HEK293 (cell line): ENCODE results near the gene PLB1.

Experiments
- KLF10 ChIP-seq: fragments of 450-650 bp; IDR thresholded peaks from 2 replicates; pipeline ENCODE4 v1.5.1; 2018; ENCODE audit warnings: missing biosample characterization, mild to moderate bottlenecking, missing genetic modification characterization
- SCRT2 ChIP-seq: fragments of 450-650 bp; formaldehyde crosslinking; IDR thresholded peaks from 2 replicates; pipeline ENCODE4 v1.5.1; 2016; ENCODE audit warnings: missing biosample characterization, missing genetic modification characterization
- SETDB1 ChIP-seq: IDR thresholded peaks from one replicate; pipeline ENCODE4 v1.6.1; 2017; ENCODE audit warnings: mild to moderate bottlenecking, low read length, moderate library complexity, mixed read lengths; ENCODE audit not compliant: insufficient read length
- ZNF138 ChIP-seq: fragments of 450-650 bp; formaldehyde crosslinking; IDR thresholded peaks from 2 replicates; pipeline ENCODE4 v1.5.1; 2016; ENCODE audit warnings: missing biosample characterization, missing genetic modification characterization, borderline replicate concordance
- ZNF274 ChIP-seq, 2 experiments: fragments of 200-500 bp in 1 of 2; fragments of 450-650 bp in 1 of 2; sonication (Bioruptor generic) in 1 of 2; formaldehyde crosslinking in 1 of 2; IDR thresholded peaks; 2 replicates each; pipeline versions ENCODE4 v1.5.1 to v1.6.1; 2014 to 2016; ENCODE audit warnings: borderline replicate concordance in 1 of 2, inconsistent platforms in 1 of 2, low read length in 1 of 2, missing biosample characterization in 1 of 2, missing genetic modification characterization in 1 of 2
- ZNF423 ChIP-seq: fragments of 450-650 bp; formaldehyde crosslinking; IDR thresholded peaks from 2 replicates; pipeline ENCODE4 v1.5.1; 2016; ENCODE audit warnings: missing biosample characterization, missing genetic modification characterization
- ZNF555 ChIP-seq: fragments of 450-650 bp; formaldehyde crosslinking; conservative IDR thresholded peaks from 2 replicates; pipeline ENCODE4 v1.5.1; 2017; ENCODE audit warnings: missing biosample characterization, mild to moderate bottlenecking, missing genetic modification characterization, inconsistent platforms
- TF ChIP-seq, protein P1 (sequence below): fragments of 450-650 bp; formaldehyde crosslinking; IDR thresholded peaks from 2 replicates; pipeline ENCODE4 v1.5.1; 2016; ENCODE audit warnings: missing biosample characterization, missing genetic modification characterization

GRCh38 chr2:28463211-28463816 lies 32.5 kb upstream of the PLB1 start:
- TF ChIP-seq KLF10 (tag by site-specific recombination) (no peak), ZNF555 (tag by site-specific recombination) (no peak), ZNF423 (tag by site-specific recombination) (no peak), ZNF138 (tag by site-specific recombination) (no peak), SCRT2 (tag by site-specific recombination) (no peak), SETDB1 (no peak), ZNF274 (IDR thresholded peaks at IDR 0.05; ENCODE audit: low read length) (no peak), ZNF274 (tag by site-specific recombination; IDR thresholded peaks at IDR 0.05; ENCODE audit: borderline replicate concordance) (no peak)
- TF ChIP-seq, protein P1, sequence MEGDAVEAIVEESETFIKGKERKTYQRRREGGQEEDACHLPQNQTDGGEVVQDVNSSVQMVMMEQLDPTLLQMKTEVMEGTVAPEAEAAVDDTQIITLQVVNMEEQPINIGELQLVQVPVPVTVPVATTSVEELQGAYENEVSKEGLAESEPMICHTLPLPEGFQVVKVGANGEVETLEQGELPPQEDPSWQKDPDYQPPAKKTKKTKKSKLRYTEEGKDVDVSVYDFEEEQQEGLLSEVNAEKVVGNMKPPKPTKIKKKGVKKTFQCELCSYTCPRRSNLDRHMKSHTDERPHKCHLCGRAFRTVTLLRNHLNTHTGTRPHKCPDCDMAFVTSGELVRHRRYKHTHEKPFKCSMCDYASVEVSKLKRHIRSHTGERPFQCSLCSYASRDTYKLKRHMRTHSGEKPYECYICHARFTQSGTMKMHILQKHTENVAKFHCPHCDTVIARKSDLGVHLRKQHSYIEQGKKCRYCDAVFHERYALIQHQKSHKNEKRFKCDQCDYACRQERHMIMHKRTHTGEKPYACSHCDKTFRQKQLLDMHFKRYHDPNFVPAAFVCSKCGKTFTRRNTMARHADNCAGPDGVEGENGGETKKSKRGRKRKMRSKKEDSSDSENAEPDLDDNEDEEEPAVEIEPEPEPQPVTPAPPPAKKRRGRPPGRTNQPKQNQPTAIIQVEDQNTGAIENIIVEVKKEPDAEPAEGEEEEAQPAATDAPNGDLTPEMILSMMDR = no peak
